GM12892 (cell line): ENCODE data around the gene TENM4.

Source experiments
- POLR2A ChIP-seq: IDR thresholded peaks from 2 replicates; pipeline ENCODE4 v1.6.1; 2011; ENCODE audit warnings: low read depth, low read length, control low read depth
- POLR2AphosphoS5 ChIP-seq: IDR thresholded peaks from 2 replicates; pipeline ENCODE4 v1.6.1; 2011; ENCODE audit warnings: low read depth, low read length, control low read depth
- TAF1 ChIP-seq: IDR thresholded peaks from 2 replicates; pipeline ENCODE4 v1.6.1; 2011; ENCODE audit warnings: low read depth, mild to moderate bottlenecking, control low read depth, low read length, borderline replicate concordance

DNA sequence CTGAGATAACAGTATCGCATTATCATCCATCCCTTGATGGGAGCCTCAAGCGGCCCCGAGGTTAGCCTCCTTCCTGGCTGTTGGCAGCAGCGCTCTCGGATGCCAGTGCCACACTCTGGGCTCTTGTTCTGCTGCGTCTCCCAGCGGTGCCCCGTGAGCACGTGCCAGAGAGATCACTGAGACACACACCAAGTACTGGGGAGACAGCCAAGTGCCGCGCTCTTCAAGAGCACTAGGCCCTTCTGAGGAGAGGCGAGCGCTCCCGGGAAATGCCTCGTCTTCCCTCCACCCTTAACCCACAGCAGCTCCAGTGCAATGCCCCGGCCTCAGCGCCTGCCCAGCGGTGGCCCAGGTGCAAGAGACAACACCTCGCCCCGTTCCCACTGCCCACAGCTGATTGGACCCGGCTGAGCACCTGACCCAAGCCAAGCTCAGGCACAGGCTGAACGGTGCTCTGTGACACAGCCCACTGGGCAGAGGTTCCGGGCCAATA lies 617.9 kb downstream of the TENM4 start:
- no peak for TF ChIP-seq POLR2AphosphoS5
- no peak for TF ChIP-seq POLR2A
- no peak for TF ChIP-seq TAF1
